Lung (tissue), 12 donors: Measurements from ENCODE around the gene KDM7A. TPM values are rescaled to one million over a fixed set of nuclear protein-coding genes. Genes with fewer than 3 reads are reported as not detected.

Source experiments
- ATAC-seq: fragments of 200-7000 bp; cut with Tn5 transposase; one replicate; pipeline ENCODE4 v1.9.1; 2020; ENCODE audit warnings: moderate number of reproducible peaks; ENCODE audit not compliant: insufficient read depth, low FRiP score
- DNase-seq, 3 donors: peaks; one replicate each; pipeline ENCODE4 v3.0.0-alpha.2; 2013 to 2017
- H3K27ac ChIP-seq, 2 donors: one replicate each; pipeline ENCODE4 v1.5.1; 2013; ENCODE audit warnings: mild to moderate bottlenecking in 2 of 2, moderate library complexity in 2 of 2, control low read depth in 1 of 2, inconsistent platforms in 1 of 2, low read depth in 1 of 2, low read length in 1 of 2
- H3K27me3 ChIP-seq, 3 donors: one replicate each; pipeline ENCODE4 v1.5.1; 2013; ENCODE audit warnings: low read length in 2 of 3; ENCODE audit not compliant: control insufficient read depth in 3 of 3, insufficient read depth in 3 of 3
- H3K36me3 ChIP-seq, 4 donors: one replicate each; pipeline ENCODE4 v1.5.1; 2013; ENCODE audit warnings: low read length in 4 of 4, mild to moderate bottlenecking in 1 of 4, moderate library complexity in 1 of 4; ENCODE audit not compliant: control insufficient read depth in 4 of 4, insufficient read depth in 4 of 4
- H3K4me1 ChIP-seq, 5 donors: one replicate each; pipeline ENCODE4 v1.5.1; 2013; ENCODE audit warnings: low read length in 5 of 5, mild to moderate bottlenecking in 2 of 5, moderate library complexity in 1 of 5; ENCODE audit not compliant: control insufficient read depth in 5 of 5, insufficient read depth in 5 of 5
- H3K4me3 ChIP-seq: one replicate; pipeline ENCODE4 v1.5.1; 2013; ENCODE audit warnings: mild to moderate bottlenecking, control low read depth, moderate library complexity
- H3K9ac ChIP-seq, 2 donors: one replicate each; pipeline ENCODE4 v1.5.1; 2013; ENCODE audit warnings: low read length in 2 of 2, control low read depth in 1 of 2; ENCODE audit not compliant: insufficient read depth in 1 of 2
- H3K9me3 ChIP-seq, 4 donors: one replicate each; pipeline ENCODE4 v1.5.1; 2013; ENCODE audit warnings: low read length in 3 of 4, mild to moderate bottlenecking in 1 of 4, moderate library complexity in 1 of 4; ENCODE audit not compliant: control insufficient read depth in 4 of 4, insufficient read depth in 3 of 4
- WGBS, 2 donors: extraction: QIAGEN DNeasy Blood & Tissue Kit; methylation state at CpG; one replicate each; pipeline ENCODE4 v1.1.7; 2013; 5-methylcytosine and 5-hydroxymethylcytosine counted together
- polyA plus RNA-seq, 2 donors: library from polyadenylated mRNA; stranded (reverse); fragments of 200-250 nt; gene quantifications; one replicate each; pipeline ENCODE4 v1.2.1, GENCODE V29; 2013
- total RNA-seq, 2 donors: library from RNA; depleted of rRNA in 1 of 2; stranded (reverse); fragments of >200 nt in 1 of 2; gene quantifications; one replicate each; pipeline ENCODE4 v1.2.1, GENCODE V29; 2014 to 2021
- TF ChIP-seq, protein P1 (sequence below): IDR thresholded peaks from 2 replicates; pipeline ENCODE4 v1.5.1; 2012; ENCODE audit warnings: mild to moderate bottlenecking; ENCODE audit errors: control extremely low read depth, extremely low read depth
- donor health status: control.
- donor health status: control.
- donor health status: Bipolar disorder and iron deficiency.
- donor health status: healthy.
- donor health status: DM: yes; HTN: yes; CAD: no.

Gene KDM7A
- total and polyA plus RNA-seq, 4 donors = 3.1 to 30.7 (median 11.6) TPM

- no peaks in the 10 kb centered on the region for H3K9me3 ChIP-seq
- H3K4me3 ChIP-seq = no peak overlapping the region
- ATAC-seq = no peak
- TF ChIP-seq, protein P1, sequence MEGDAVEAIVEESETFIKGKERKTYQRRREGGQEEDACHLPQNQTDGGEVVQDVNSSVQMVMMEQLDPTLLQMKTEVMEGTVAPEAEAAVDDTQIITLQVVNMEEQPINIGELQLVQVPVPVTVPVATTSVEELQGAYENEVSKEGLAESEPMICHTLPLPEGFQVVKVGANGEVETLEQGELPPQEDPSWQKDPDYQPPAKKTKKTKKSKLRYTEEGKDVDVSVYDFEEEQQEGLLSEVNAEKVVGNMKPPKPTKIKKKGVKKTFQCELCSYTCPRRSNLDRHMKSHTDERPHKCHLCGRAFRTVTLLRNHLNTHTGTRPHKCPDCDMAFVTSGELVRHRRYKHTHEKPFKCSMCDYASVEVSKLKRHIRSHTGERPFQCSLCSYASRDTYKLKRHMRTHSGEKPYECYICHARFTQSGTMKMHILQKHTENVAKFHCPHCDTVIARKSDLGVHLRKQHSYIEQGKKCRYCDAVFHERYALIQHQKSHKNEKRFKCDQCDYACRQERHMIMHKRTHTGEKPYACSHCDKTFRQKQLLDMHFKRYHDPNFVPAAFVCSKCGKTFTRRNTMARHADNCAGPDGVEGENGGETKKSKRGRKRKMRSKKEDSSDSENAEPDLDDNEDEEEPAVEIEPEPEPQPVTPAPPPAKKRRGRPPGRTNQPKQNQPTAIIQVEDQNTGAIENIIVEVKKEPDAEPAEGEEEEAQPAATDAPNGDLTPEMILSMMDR = no peak
- no peaks in the 10 kb centered on the region for H3K36me3 ChIP-seq
- no peak for DNase-seq
- peaks cover 0 to 3% (median 0%) of the 10 kb centered on the region in 5 donors for H3K4me1 ChIP-seq
- H3K9ac ChIP-seq = no peak overlapping the region
- no peak overlapping the region for H3K27ac ChIP-seq
- WGBS, 2 donors = 77 to 89% methylated on average over 2 of the region's 2 CpGs
- no peaks in the 10 kb centered on the region for H3K27me3 ChIP-seq
Observed at GRCh38 chr7:140197938-140198337, 21.2 kb upstream of the KDM7A start.

GRCh38 chr7:140197218-140197890, 20.6 kb upstream of the KDM7A start:
- ATAC-seq (no peak), DNase-seq (no peak)
- no peaks in the 10 kb centered on the region for H3K36me3 ChIP-seq
- no peak overlapping the region for H3K27ac ChIP-seq
- no peaks in the 10 kb centered on the region for H3K9me3 ChIP-seq
- TF ChIP-seq, protein P1 = no peak
- peaks cover 0 to 3% (median 0%) of the 10 kb centered on the region in 5 donors for H3K4me1 ChIP-seq
- WGBS, 2 donors = 87 to 94% methylated on average over 9 of the region's 9 CpGs
- no peak overlapping the region for H3K9ac ChIP-seq
- H3K4me3 ChIP-seq = no peak overlapping the region
- H3K27me3 ChIP-seq = no peaks in the 10 kb centered on the region

DNA sequence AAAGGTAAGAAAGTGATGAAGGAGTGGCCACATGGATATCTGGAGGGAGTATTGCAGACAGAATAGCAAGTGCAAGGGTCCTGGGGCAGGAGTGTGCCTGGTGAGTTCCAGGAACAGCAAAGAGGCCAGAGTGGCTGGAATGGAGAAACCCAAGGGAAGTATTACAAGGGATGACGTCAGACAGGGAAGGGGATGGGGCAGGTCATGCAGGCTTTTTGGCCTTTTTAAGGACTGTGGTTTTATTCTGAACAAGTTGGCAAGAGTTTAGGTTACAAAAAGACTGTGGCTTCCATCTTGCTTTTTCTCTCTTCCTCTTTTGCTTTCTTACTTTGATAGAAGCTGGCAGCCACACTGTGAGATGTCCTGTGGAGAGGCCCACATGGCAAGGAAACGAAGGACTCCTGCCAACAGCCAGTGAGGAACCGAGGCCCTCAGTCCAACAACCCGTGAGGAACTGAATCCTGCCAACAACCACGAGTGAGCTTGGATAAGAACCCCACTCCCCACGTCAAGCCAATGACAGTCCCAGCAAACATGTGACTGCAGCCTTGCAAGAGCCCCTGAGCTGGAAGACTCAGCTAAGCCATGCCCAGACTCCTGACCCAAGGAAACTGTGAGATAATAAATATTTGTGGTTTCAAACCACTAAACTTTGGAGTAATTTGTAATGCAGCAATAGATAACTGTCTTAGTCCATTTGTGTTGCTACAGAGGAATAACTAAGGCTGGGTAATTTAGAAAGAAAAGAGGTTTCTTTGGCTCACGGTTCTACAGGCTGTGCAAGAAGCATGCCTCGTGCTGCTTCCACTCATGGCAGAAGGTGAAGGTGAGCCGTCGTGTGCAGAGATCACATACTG, 19.8 kb upstream of the KDM7A start:
- DNase-seq (peak in 1 of 3 donors; percentile 8), ATAC-seq (no peak)
- Histone ChIP-seq H3K36me3 (no peaks in the 10 kb centered on the region), H3K9me3 (no peaks in the 10 kb centered on the region), H3K27me3 (no peaks in the 10 kb centered on the region), H3K4me1 (peaks cover 0 to 3% (median 0%) of the 10 kb centered on the region in 5 donors), H3K4me3 (no peak overlapping the region), H3K9ac (no peak overlapping the region), H3K27ac (no peak overlapping the region)
- TF ChIP-seq, protein P1 = no peak
- WGBS, 2 donors = 72 to 78% methylated on average over 10 of the region's 10 CpGs
